ENCODE data around the gene NRXN3.

NRXN3 gene

DNA sequence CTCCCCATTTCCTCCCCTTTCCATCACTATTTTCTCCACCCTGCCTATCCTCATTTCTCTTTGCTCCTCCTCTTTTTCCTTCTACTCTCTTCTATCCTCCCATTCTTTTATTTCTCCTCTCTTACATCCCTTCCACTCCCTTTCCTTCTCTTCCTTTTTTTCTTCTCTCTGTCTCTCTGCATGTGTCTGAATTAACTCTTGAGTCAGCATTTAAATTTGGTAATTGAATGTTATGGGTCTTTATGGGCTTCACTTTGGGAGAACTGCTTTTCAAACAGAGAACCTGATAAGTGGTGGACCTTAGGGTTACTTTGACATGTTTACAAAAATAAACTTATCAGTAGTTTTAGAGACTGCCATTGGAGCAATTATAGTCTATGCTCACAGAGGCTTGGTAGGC, 992.7 kb downstream of the NRXN3 start:
- Histone ChIP-seq H3K9ac (ENCODE audit: low read depth, low read length) (no peak overlapping the region), H3K9me3 (ENCODE audit: insufficient read depth, low read depth, low read length) (no peaks in the 10 kb centered on the region), H3K27me3 (ENCODE audit: insufficient read depth, low read length) (no peaks in the 10 kb centered on the region), H3K27ac (ENCODE audit: low read length) (no peak overlapping the region), H3K36me3 (ENCODE audit: insufficient read depth, low read depth, low read length) (no peaks in the 10 kb centered on the region), H3K4me3 (ENCODE audit: low read length) (no peak overlapping the region), H3K4me1 (ENCODE audit: insufficient read depth, low read length) (no peaks in the 10 kb centered on the region)

GRCh38 chr14:79165471-79166090, 995.4 kb downstream of the NRXN3 start:
- no peaks in the 10 kb centered on the region for H3K9me3 ChIP-seq (ENCODE audit: insufficient read depth, low read depth, low read length)
- H3K4me3 ChIP-seq (ENCODE audit: low read length): no peak overlapping the region
- H3K36me3 ChIP-seq (ENCODE audit: insufficient read depth, low read depth, low read length): no peaks in the 10 kb centered on the region
- H3K4me1 ChIP-seq (ENCODE audit: insufficient read depth, low read length): no peaks in the 10 kb centered on the region
- H3K27me3 ChIP-seq (ENCODE audit: insufficient read depth, low read length): no peaks in the 10 kb centered on the region
- H3K9ac ChIP-seq (ENCODE audit: low read depth, low read length): no peak overlapping the region
- no peak overlapping the region for H3K27ac ChIP-seq (ENCODE audit: low read length)

DNA sequence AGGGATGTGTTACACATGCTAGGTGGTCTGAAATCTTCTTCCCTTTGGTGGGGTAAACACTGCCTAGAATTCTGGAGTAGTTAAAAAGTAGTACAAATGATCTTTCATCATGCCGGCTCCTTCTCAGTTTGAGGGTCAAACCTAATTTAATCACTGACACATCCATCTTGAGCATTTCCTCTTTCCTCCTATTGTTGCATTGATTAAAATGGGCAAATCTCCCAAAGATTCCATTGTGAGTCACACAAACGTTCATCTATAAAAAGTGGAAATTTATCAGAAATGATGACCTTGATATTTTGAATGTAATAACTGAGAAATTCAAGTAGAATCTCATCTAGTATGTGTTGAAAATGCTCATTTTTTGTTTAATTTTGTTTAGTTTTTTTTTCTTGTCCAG, 996.0 kb downstream of the NRXN3 start:
- Histone ChIP-seq H3K4me3 (ENCODE audit: low read length) (no peak overlapping the region), H3K4me1 (ENCODE audit: insufficient read depth, low read length) (no peaks in the 10 kb centered on the region), H3K9me3 (ENCODE audit: insufficient read depth, low read depth, low read length) (no peaks in the 10 kb centered on the region), H3K27ac (ENCODE audit: low read length) (no peak overlapping the region), H3K36me3 (ENCODE audit: insufficient read depth, low read depth, low read length) (no peaks in the 10 kb centered on the region), H3K27me3 (ENCODE audit: insufficient read depth, low read length) (no peaks in the 10 kb centered on the region), H3K9ac (ENCODE audit: low read depth, low read length) (no peak overlapping the region)

DNA sequence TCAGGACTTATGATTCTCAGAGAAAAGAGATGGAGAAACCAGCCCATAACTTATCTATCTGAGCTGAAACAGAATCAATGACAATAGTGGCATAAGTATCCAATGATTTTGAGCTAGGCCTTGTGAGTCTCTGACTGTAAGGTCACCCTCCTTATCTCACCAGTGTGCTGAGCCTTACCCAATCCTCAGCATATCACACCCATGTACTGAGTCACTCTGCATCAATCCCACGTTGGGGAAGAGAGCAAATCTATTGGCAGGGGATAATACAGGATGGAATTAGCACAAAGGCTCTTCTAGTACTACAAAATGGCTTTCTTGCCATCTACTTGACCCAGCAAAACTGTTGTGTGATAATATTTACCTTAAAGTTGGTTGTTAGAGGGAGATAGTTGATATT, 997.8 kb downstream of the NRXN3 start:
- H3K27me3 ChIP-seq (ENCODE audit: insufficient read depth, low read length): no peaks in the 10 kb centered on the region
- no peak overlapping the region for H3K4me3 ChIP-seq (ENCODE audit: low read length)
- no peaks in the 10 kb centered on the region for H3K36me3 ChIP-seq (ENCODE audit: insufficient read depth, low read depth, low read length)
- no peaks in the 10 kb centered on the region for H3K4me1 ChIP-seq (ENCODE audit: insufficient read depth, low read length)
- H3K9me3 ChIP-seq (ENCODE audit: insufficient read depth, low read depth, low read length): no peaks in the 10 kb centered on the region
- H3K9ac ChIP-seq (ENCODE audit: low read depth, low read length): no peak overlapping the region
- no peak overlapping the region for H3K27ac ChIP-seq (ENCODE audit: low read length)

- H3K36me3 ChIP-seq (ENCODE audit: insufficient read depth, low read depth, low read length): no peaks in the 10 kb centered on the region
- H3K9me3 ChIP-seq (ENCODE audit: insufficient read depth, low read depth, low read length): no peaks in the 10 kb centered on the region
- H3K27me3 ChIP-seq (ENCODE audit: insufficient read depth, low read length): no peaks in the 10 kb centered on the region
- no peak overlapping the region for H3K27ac ChIP-seq (ENCODE audit: low read length)
- no peaks in the 10 kb centered on the region; the same call in 1 of the 2 replicates for H3K4me1 ChIP-seq (ENCODE audit: insufficient read depth, low read length)
- no peak overlapping the region for H3K9ac ChIP-seq (ENCODE audit: low read depth, low read length)
- H3K4me3 ChIP-seq (ENCODE audit: low read length): no peak overlapping the region
Measured at GRCh38 chr14:79175671-79176070, 1005.5 kb downstream of the NRXN3 start.

- Histone ChIP-seq H3K9ac (ENCODE audit: low read depth, low read length) (no peak overlapping the region), H3K4me1 (ENCODE audit: insufficient read depth, low read length) (no peaks in the 10 kb centered on the region; the same call in 1 of the 2 replicates), H3K27ac (ENCODE audit: low read length) (no peak overlapping the region), H3K9me3 (ENCODE audit: insufficient read depth, low read depth, low read length) (no peaks in the 10 kb centered on the region), H3K27me3 (ENCODE audit: insufficient read depth, low read length) (no peaks in the 10 kb centered on the region), H3K4me3 (ENCODE audit: low read length) (no peak overlapping the region), H3K36me3 (ENCODE audit: insufficient read depth, low read depth, low read length) (no peaks in the 10 kb centered on the region)
Measured at GRCh38 chr14:79177106-79177505, 1006.9 kb downstream of the NRXN3 start.

DNA sequence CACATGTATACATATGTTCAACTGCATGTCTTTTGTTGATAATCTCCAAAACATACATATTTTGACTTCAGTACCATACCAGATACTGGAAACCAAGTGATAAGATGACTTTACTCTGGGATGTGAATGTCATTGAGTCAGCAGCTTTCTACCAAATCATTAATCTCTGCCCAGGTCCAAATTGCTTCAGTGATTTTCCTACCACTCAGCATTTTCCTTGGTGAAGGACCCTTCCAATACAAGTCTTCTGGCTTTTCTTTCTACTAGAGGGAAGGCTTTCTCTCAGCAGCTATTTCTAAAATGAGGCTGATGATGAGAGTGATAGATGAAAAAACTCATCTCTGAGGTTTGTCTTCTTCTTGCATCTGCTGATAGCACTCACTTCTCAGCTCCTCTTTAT, 1008.5 kb downstream of the NRXN3 start:
- H3K27ac ChIP-seq (ENCODE audit: low read length): no peak overlapping the region
- no peaks in the 10 kb centered on the region for H3K36me3 ChIP-seq (ENCODE audit: insufficient read depth, low read depth, low read length)
- H3K4me1 ChIP-seq (ENCODE audit: insufficient read depth, low read length): no peaks in the 10 kb centered on the region; the same call in 1 of the 2 replicates
- H3K27me3 ChIP-seq (ENCODE audit: insufficient read depth, low read length): no peaks in the 10 kb centered on the region
- H3K9ac ChIP-seq (ENCODE audit: low read depth, low read length): no peak overlapping the region
- H3K9me3 ChIP-seq (ENCODE audit: insufficient read depth, low read depth, low read length): no peaks in the 10 kb centered on the region
- H3K4me3 ChIP-seq (ENCODE audit: low read length): no peak overlapping the region

DNA sequence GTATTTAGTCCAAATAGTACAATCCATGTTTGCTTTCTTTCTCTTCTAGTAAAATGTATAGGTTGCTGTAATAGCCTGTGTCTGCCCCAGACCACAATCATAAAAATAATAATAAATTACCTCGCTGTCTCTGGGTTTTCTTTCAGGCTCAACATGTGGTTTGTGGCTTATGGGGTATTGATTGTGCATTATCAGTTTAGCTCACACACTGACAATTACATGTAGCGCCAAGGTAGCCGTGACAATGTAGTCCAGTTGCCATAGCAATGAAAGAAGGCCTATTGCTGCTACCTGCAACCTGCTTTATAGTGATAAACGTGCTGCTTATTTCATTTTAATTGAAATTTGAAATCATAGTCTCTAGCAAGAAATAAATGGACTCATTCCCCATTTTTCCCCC, 1009.8 kb downstream of the NRXN3 start:
- Histone ChIP-seq H3K4me1 (ENCODE audit: insufficient read depth, low read length) (no peaks in the 10 kb centered on the region; the same call in 1 of the 2 replicates), H3K27me3 (ENCODE audit: insufficient read depth, low read length) (no peaks in the 10 kb centered on the region), H3K27ac (ENCODE audit: low read length) (no peak overlapping the region), H3K4me3 (ENCODE audit: low read length) (no peak overlapping the region), H3K36me3 (ENCODE audit: insufficient read depth, low read depth, low read length) (no peaks in the 10 kb centered on the region), H3K9me3 (ENCODE audit: insufficient read depth, low read depth, low read length) (no peaks in the 10 kb centered on the region), H3K9ac (ENCODE audit: low read depth, low read length) (no peak overlapping the region)

- no peak overlapping the region for H3K27ac ChIP-seq (ENCODE audit: low read length)
- H3K4me3 ChIP-seq (ENCODE audit: low read length): no peak overlapping the region
- no peaks in the 10 kb centered on the region for H3K36me3 ChIP-seq (ENCODE audit: insufficient read depth, low read depth, low read length)
- no peaks in the 10 kb centered on the region; the same call in 1 of the 2 replicates for H3K4me1 ChIP-seq (ENCODE audit: insufficient read depth, low read length)
- no peaks in the 10 kb centered on the region for H3K9me3 ChIP-seq (ENCODE audit: insufficient read depth, low read depth, low read length)
- H3K9ac ChIP-seq (ENCODE audit: low read depth, low read length): no peak overlapping the region
- H3K27me3 ChIP-seq (ENCODE audit: insufficient read depth, low read length): no peaks in the 10 kb centered on the region
Measured at GRCh38 chr14:79180656-79181055, 1010.5 kb downstream of the NRXN3 start.

DNA sequence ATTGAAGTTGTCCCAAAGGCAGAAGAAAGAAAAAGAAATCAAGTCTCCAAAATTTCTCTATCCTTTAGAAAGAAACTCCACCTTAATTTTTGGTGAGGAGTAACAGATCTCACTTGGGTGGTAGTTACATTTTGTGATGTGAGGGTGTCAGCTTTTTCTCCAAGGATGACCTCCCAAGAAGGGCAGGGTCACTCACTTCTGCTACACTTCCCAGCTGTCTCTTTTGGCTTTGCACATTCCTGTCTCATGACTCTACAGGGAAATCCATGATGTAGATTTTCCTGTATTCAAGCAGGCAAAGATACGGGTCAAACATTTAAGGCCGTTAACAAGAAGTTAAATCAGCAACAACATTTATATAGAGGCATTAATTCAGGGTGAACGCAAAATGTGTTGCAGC, 1016.4 kb downstream of the NRXN3 start:
- Histone ChIP-seq H3K36me3 (ENCODE audit: insufficient read depth, low read depth, low read length) (no peaks in the 10 kb centered on the region), H3K4me3 (ENCODE audit: low read length) (no peak overlapping the region), H3K9ac (ENCODE audit: low read depth, low read length) (no peak overlapping the region), H3K27me3 (ENCODE audit: insufficient read depth, low read length) (no peaks in the 10 kb centered on the region), H3K4me1 (ENCODE audit: insufficient read depth, low read length) (no peaks in the 10 kb centered on the region), H3K9me3 (ENCODE audit: insufficient read depth, low read depth, low read length) (no peaks in the 10 kb centered on the region), H3K27ac (ENCODE audit: low read length) (no peak overlapping the region)

DNA sequence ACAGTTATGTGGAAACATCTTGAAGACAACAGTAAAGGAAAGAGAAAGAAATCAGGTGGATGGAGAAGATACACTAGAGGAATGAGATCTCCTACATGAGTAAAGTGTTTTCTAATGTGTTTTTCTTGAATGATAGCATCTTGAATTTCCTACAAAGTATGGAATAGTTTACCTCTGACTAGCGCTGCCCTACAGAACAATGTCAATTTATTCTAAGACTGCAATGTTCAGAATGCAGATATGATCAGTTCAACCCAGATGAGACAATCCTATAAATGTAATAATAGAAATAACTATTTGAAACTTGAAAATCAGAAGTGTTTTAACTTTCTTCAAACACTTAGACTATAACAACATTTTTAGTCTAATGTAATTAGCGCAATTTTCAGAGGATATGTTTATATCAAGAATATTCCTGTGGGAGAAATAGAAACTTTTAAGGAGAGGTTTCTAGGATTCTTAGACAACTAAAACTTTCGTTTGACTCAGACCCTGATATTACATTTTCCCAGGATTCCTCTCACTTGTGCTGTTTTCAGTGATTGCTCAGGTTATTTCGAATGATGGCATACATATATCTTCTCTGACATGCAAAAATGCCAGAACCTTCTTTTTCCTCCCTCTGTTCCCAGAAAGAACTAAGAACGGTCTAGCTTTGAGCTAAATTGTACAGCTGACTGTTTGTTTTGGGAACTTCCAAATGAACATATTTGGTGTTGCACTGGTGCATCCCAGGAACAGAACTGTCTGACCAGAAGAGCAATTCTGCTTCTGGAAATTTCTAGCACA, 1023.7 kb downstream of the NRXN3 start:
- H3K4me1 ChIP-seq (ENCODE audit: insufficient read depth, low read length): no peaks in the 10 kb centered on the region
- H3K9ac ChIP-seq (ENCODE audit: low read depth, low read length): no peak overlapping the region
- no peaks in the 10 kb centered on the region for H3K9me3 ChIP-seq (ENCODE audit: insufficient read depth, low read depth, low read length)
- H3K36me3 ChIP-seq (ENCODE audit: insufficient read depth, low read depth, low read length): no peaks in the 10 kb centered on the region
- H3K4me3 ChIP-seq (ENCODE audit: low read length): no peak overlapping the region
- H3K27ac ChIP-seq (ENCODE audit: low read length): no peak overlapping the region
- no peaks in the 10 kb centered on the region for H3K27me3 ChIP-seq (ENCODE audit: insufficient read depth, low read length)

DNA sequence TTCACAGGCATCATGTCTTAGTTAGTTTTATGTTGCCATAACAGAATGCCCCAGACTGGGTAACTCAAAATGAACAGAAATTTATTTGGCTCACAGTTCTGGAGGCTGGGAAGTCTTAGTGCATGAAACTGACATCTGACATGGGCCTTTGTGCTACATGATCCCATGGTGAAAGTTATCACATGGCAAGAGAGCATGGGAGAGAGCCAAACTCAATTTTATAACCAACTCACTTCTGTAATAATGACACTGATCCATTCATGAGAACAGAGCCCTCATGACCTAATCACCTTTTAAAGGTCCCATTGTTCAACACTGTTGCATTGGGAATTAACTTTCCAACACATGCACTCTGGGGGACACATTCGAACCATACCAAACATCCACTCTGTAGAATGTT, 1026.0 kb downstream of the NRXN3 start:
- H3K27ac ChIP-seq (ENCODE audit: low read length): no peak overlapping the region
- H3K27me3 ChIP-seq (ENCODE audit: insufficient read depth, low read length): no peaks in the 10 kb centered on the region
- H3K4me3 ChIP-seq (ENCODE audit: low read length): no peak overlapping the region
- H3K36me3 ChIP-seq (ENCODE audit: insufficient read depth, low read depth, low read length): no peaks in the 10 kb centered on the region
- H3K9me3 ChIP-seq (ENCODE audit: insufficient read depth, low read depth, low read length): no peaks in the 10 kb centered on the region
- no peaks in the 10 kb centered on the region for H3K4me1 ChIP-seq (ENCODE audit: insufficient read depth, low read length)
- H3K9ac ChIP-seq (ENCODE audit: low read depth, low read length): no peak overlapping the region
